Mesenteric fat pad (tissue), 1 donor: ENCODE results near the gene USP54. TPM values are rescaled to one million over a fixed set of nuclear protein-coding genes. Genes with fewer than 3 reads are reported as not detected.
A peak's percentile ranks its signal among the peaks of the same experiment; 100 is the strongest.

Experiments
- DNase-seq: peaks from one replicate; pipeline ENCODE4 v3.0.0-alpha.2; 2020; ENCODE audit warnings: low spot score
- total RNA-seq: library from RNA; stranded (reverse); fragmentation: NEBNext Ultra II Directional; extraction: Animal tissue kit (Norgen Biotek cat#: 25700); gene quantifications from one replicate; pipeline ENCODE4 v1.2.1, GENCODE V29; 2021
- donor health status: DM: yes; HTN: yes; CAD: no.

USP54 gene
- total RNA-seq, 1 donor from 2014 or later = 16.0 TPM

DNA sequence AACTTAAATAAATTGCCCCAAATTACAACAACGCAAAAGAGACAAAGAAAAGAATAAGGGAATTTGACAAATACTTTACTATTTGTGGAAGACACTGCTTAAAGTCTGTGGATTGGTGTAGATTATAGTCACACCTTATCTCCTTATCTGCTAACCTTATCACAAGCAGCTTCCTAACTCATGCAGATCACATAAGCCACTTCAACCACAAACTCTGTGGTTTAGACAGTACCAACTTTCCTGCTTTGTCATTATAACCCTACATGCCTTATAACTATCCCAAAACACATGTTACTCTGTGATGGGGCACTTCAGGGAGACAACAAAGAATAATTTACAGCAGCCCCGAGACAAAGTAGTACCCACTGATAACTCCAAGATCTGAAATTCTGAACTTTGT lies 53.9 kb downstream of the USP54 start:
- no peak for DNase-seq

DNA sequence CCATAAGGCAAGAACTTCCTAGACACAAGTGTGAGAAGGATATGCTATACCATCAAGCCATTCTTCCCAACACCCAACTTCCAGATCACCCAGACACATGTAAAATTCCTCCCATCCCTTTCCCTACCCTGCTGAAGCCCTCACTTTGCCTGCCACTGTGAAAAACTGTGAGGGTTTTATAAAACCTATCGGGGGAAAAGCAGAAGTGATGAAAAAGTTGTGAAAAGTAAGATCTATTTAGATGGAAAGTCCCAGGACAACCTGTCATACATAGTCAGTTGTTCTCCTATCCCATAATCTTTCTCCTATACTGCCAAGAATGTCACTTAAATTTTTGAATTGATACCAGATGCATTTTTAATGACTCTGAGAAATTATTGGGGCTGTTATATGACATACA lies 56.3 kb downstream of the USP54 start:
- DNase-seq = no peak

GRCh38 chr10:73529089-73529832 lies 61.9 kb downstream of the USP54 start:
- no peak for DNase-seq

- DNase-seq = no peak
Observed at GRCh38 chr10:73522263-73522662, 68.9 kb downstream of the USP54 start.

DNA sequence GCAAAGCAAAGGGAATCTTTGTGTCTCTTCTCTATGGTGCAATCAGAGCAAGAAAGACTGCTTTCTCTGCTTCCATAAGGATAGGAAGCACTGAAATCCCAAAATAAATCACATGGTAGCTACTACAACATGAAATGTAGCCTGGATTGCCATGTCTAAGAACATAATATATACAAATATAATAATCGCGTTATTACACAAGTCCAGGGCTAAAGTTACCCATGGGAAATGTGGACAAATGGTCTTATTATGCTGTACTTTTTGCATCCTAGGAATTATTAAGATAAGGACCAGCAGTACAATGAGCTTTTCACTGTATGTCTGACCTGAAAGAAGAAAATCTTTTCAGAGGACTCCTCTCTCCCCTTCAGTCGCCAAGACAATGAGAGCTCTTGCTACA lies 71.8 kb downstream of the USP54 start:
- no peak for DNase-seq

GRCh38 chr10:73517166-73517888 lies 73.8 kb downstream of the USP54 start:
- no peak for DNase-seq

GRCh38 chr10:73512207-73512743 lies 78.9 kb downstream of the USP54 start:
- no peak for DNase-seq

DNA sequence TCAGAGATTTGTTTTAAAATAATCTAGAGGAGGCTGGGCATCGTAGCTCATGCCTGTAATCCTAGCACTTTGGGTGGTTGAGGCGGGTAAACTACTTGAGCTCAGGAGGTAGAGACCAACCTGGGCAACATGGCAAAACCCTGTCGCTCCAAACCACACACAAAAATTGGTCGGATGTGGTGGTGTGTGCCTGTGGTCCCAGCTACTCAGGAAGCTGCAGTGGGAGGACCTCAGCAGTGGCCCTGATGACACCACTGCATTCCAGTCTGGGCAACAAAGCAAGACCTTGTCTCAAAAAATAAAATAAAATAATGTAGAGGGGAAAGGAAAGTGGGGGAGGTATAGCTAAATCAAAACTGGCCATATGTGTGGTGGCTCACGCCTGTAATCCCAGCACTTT lies 81.4 kb downstream of the USP54 start:
- DNase-seq = no peak

- no peak for DNase-seq
Observed at GRCh38 chr10:73506491-73506890, 84.7 kb downstream of the USP54 start.

DNA sequence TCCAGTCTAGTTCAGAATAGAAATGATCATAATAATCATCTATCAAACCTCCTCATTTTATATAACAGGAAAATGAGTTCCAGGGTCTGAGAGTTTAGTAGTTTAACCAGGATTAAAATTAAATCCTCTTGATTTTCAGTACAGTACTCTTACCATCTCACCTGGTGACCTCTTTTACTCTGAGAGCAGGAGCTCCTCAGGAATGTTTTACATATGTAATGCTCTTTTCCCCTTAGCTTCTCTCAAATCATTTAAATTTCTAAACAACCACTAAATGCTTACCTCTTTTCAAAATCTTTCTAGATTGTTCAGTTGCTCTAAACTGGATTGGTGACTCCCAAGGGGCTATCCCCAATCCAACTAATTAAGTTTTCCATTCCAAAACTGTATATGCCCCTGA lies 85.1 kb downstream of the USP54 start:
- DNase-seq = no peak

GRCh38 chr10:73503037-73503436 lies 88.1 kb downstream of the USP54 start:
- DNase-seq = no peak

GRCh38 chr10:73501651-73502050 lies 89.5 kb downstream of the USP54 start:
- no peak for DNase-seq

GRCh38 chr10:73497623-73498022 lies 93.5 kb downstream of the USP54 start:
- DNase-seq = no peak

- DNase-seq = peak; percentile 94
Observed at GRCh38 chr10:73495884-73496674, 95.1 kb downstream of the USP54 start, which contains the start of gene PPP3CB. Gene PPP3CB, minus strand, starts transcription at chr10:73496024. Its CDS starts 135 bp downstream, at chr10:73495889.

DNA sequence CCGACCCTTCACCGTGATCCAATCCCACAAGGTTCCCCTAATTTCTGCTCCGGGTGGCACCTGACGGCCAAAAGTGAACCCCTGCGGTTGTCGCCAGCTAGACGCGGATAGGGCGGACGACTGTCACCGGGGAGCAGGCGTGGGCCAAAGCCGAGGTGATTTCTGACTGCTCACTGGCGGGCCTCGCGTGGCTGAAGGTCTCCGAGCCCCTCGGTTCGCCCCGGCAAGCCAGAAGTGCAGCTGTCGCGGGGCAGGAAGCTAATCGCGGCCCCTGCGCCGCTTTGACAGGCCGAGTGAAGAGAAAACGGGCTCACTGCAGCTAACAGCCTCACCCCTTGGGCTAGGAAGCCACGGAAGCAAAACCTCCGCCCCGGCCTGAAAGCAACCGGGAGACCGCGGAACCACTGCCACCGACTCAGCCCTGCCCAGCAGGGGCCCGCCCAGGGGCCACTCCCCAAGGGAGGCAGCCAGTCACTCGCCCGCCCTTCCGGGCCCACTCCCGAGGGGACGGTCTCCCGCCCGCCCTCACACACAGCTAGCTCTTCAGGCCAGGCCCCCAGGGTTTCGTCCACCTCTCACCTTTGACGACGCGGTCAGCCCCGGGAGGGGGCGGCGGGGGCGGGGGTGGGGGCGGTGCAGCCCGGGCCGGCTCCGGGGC lies 95.8 kb downstream of the USP54 start:
- peak; percentile 97 for DNase-seq

GRCh38 chr10:73494877-73495225 lies 96.3 kb downstream of the USP54 start:
- no peak for DNase-seq

DNA sequence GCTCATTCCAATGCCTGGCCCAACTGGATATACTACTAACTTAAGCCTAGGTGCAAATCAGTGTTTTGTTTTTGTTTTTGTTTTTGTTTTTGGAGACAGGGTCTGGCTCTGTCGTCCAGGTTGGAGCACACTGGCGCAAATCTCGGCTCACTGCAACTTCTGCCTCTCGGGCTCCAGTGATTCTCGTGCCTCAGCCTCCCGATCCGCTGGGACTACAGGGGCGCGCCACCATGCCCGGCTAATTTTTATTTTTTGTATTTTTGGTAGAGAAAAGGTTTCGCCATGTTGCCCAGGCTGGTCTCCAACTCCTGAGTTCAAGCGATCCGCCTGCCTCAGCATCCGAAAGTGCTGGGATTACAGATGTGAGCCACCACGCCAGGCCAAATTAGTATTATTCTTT lies 96.9 kb downstream of the USP54 start:
- no peak for DNase-seq

DNA sequence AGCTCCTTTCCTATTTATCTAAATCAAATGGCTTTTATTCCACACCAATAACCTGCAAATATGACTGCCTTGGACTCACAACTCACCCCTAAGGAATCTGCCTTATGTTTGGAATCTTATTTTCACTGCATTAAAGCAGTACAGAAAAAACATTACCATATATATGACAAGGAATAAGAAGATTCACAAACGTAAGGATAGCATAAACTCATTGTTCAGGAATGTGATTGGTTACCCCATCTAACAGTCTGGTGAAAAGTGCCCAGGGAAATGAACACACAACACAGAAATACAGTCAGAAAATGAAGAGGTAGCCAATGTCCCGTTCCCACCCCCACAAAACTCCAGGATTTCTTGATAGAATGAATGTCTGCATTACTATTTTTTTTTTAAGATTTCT lies 97.4 kb downstream of the USP54 start:
- DNase-seq = no peak

GRCh38 chr10:73486601-73487000 lies 104.5 kb downstream of the USP54 start:
- no peak for DNase-seq

GRCh38 chr10:73485320-73485719 lies 105.8 kb downstream of the USP54 start:
- no peak for DNase-seq

GRCh38 chr10:73480158-73480557 lies 111.0 kb downstream of the USP54 start:
- no peak for DNase-seq
